Epithelial cell of esophagus (primary cell): ENCODE measurements around the gene IGSF9B.
A peak's percentile ranks its signal among the peaks of the same experiment; 100 is the strongest.
"Not testable (repeated sequence)": the region's sequence is repeated elsewhere in the genome, so short reads cannot be mapped to it uniquely, and the experiment has no call there.

Experiments
- DNase-seq: peaks from one replicate; pipeline ENCODE4 v3.0.0; 2010; ENCODE audit warnings: low read depth
- H3K4me3 ChIP-seq: 2 replicates; pipeline ENCODE4 v1.5.1; 2011; ENCODE audit warnings: mild to moderate bottlenecking, low read length, control low read depth
- TF ChIP-seq, protein P1 (sequence below): IDR thresholded peaks from 2 replicates; pipeline ENCODE4 v1.5.1; 2011; ENCODE audit warnings: low read depth, mild to moderate bottlenecking, low read length, control low read depth, inconsistent platforms; ENCODE audit not compliant: insufficient read depth; ENCODE audit errors: missing control alignments

Gene IGSF9B, protein sequence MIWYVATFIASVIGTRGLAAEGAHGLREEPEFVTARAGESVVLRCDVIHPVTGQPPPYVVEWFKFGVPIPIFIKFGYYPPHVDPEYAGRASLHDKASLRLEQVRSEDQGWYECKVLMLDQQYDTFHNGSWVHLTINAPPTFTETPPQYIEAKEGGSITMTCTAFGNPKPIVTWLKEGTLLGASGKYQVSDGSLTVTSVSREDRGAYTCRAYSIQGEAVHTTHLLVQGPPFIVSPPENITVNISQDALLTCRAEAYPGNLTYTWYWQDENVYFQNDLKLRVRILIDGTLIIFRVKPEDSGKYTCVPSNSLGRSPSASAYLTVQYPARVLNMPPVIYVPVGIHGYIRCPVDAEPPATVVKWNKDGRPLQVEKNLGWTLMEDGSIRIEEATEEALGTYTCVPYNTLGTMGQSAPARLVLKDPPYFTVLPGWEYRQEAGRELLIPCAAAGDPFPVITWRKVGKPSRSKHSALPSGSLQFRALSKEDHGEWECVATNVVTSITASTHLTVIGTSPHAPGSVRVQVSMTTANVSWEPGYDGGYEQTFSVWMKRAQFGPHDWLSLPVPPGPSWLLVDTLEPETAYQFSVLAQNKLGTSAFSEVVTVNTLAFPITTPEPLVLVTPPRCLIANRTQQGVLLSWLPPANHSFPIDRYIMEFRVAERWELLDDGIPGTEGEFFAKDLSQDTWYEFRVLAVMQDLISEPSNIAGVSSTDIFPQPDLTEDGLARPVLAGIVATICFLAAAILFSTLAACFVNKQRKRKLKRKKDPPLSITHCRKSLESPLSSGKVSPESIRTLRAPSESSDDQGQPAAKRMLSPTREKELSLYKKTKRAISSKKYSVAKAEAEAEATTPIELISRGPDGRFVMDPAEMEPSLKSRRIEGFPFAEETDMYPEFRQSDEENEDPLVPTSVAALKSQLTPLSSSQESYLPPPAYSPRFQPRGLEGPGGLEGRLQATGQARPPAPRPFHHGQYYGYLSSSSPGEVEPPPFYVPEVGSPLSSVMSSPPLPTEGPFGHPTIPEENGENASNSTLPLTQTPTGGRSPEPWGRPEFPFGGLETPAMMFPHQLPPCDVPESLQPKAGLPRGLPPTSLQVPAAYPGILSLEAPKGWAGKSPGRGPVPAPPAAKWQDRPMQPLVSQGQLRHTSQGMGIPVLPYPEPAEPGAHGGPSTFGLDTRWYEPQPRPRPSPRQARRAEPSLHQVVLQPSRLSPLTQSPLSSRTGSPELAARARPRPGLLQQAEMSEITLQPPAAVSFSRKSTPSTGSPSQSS (N-terminal part only)

GRCh38 chr11:133956650-133957633 is at the start of gene IGSF9B:
TSS of gene IGSF9B (minus strand) at chr11:133956968. CDS start at chr11:133956754, 214 bp downstream.
- peak; percentile 70 for DNase-seq
- peak within 1 kb of the TSS; percentile 43 for H3K4me3 ChIP-seq
- TF ChIP-seq, protein P1, sequence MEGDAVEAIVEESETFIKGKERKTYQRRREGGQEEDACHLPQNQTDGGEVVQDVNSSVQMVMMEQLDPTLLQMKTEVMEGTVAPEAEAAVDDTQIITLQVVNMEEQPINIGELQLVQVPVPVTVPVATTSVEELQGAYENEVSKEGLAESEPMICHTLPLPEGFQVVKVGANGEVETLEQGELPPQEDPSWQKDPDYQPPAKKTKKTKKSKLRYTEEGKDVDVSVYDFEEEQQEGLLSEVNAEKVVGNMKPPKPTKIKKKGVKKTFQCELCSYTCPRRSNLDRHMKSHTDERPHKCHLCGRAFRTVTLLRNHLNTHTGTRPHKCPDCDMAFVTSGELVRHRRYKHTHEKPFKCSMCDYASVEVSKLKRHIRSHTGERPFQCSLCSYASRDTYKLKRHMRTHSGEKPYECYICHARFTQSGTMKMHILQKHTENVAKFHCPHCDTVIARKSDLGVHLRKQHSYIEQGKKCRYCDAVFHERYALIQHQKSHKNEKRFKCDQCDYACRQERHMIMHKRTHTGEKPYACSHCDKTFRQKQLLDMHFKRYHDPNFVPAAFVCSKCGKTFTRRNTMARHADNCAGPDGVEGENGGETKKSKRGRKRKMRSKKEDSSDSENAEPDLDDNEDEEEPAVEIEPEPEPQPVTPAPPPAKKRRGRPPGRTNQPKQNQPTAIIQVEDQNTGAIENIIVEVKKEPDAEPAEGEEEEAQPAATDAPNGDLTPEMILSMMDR: no peak

- DNase-seq: no peak
- TF ChIP-seq, protein P1: no peak
- H3K4me3 ChIP-seq: no peak overlapping the region
Measured at GRCh38 chr11:134004496-134005172, 47.9 kb upstream of the IGSF9B start.

GRCh38 chr11:134003792-134004495 is 47.2 kb upstream of the IGSF9B start:
- no peak for DNase-seq
- H3K4me3 ChIP-seq: no peak overlapping the region
- TF ChIP-seq, protein P1: no peak

GRCh38 chr11:134002819-134003218 is 46.1 kb upstream of the IGSF9B start:
- H3K4me3 ChIP-seq, DNase-seq: not testable (repeated sequence)

- H3K4me3 ChIP-seq, DNase-seq: not testable (repeated sequence)
Measured at GRCh38 chr11:134002338-134002737, 45.6 kb upstream of the IGSF9B start.

- no peak overlapping the region for H3K4me3 ChIP-seq
- TF ChIP-seq, protein P1: no peak
- no peak for DNase-seq
Measured at GRCh38 chr11:134001596-134001995, 44.8 kb upstream of the IGSF9B start.
